CD4-positive, alpha-beta T cell treated with Interleukin-10 for 1 hour (primary cell): Measurements from ENCODE around the gene NSFL1C.
"Not testable (repeated sequence)": the region's sequence is repeated elsewhere in the genome, so short reads cannot be mapped to it uniquely, and the experiment has no call there.

Source experiments
- DNase-seq: peaks from one replicate; pipeline ENCODE4 v3.0.0-alpha.2; 2020

NSFL1C gene

GRCh38 chr20:1466211-1467081 lies at the start of gene NSFL1C:
Gene NSFL1C (minus strand): TSS chr20:1466849. CDS start chr20:1466824, 25 bp downstream.
- peak; percentile 97 for DNase-seq

GRCh38 chr20:1513801-1514200 lies 47.2 kb upstream of the NSFL1C start:
- DNase-seq: no peak

GRCh38 chr20:1509237-1509636 lies 42.6 kb upstream of the NSFL1C start:
- DNase-seq: peak; percentile 37

- no peak for DNase-seq
Measured at GRCh38 chr20:1508574-1508973, 41.9 kb upstream of the NSFL1C start.

- no peak for DNase-seq
Measured at GRCh38 chr20:1507276-1507675, 40.6 kb upstream of the NSFL1C start.

- no peak for DNase-seq
Measured at GRCh38 chr20:1505871-1506270, 39.2 kb upstream of the NSFL1C start.

GRCh38 chr20:1505361-1505760 lies 38.7 kb upstream of the NSFL1C start:
- DNase-seq: no peak

- DNase-seq: peak; percentile 86
Measured at GRCh38 chr20:1503564-1504227, 37.0 kb upstream of the NSFL1C start.

GRCh38 chr20:1500496-1500895 lies 33.8 kb upstream of the NSFL1C start:
- no peak for DNase-seq

- no peak for DNase-seq
Measured at GRCh38 chr20:1499528-1500420, 33.1 kb upstream of the NSFL1C start.

- not testable (repeated sequence) for DNase-seq
Measured at GRCh38 chr20:1497371-1497770, 30.7 kb upstream of the NSFL1C start.

GRCh38 chr20:1496930-1497329 lies 30.3 kb upstream of the NSFL1C start:
- no peak for DNase-seq

GRCh38 chr20:1494436-1494835 lies 27.8 kb upstream of the NSFL1C start:
- DNase-seq: no peak

GRCh38 chr20:1493536-1493935 lies 26.9 kb upstream of the NSFL1C start:
- DNase-seq: no peak

GRCh38 chr20:1491860-1492642 lies 25.4 kb upstream of the NSFL1C start:
- DNase-seq: no peak

GRCh38 chr20:1491281-1491840 lies 24.7 kb upstream of the NSFL1C start, which contains the start of gene SIRPB2:
Gene SIRPB2 (minus strand): TSS chr20:1491420. CDS start chr20:1491359, 61 bp downstream.
- peak; percentile 0 for DNase-seq

- DNase-seq: no peak
Measured at GRCh38 chr20:1490643-1491195, 24.1 kb upstream of the NSFL1C start.

GRCh38 chr20:1489764-1490436 lies 23.3 kb upstream of the NSFL1C start:
- DNase-seq: no peak

GRCh38 chr20:1489325-1489724 lies 22.7 kb upstream of the NSFL1C start:
- no peak for DNase-seq

- no peak for DNase-seq
Measured at GRCh38 chr20:1486566-1486965, 19.9 kb upstream of the NSFL1C start.
